Stimulated activated memory B cell treated with anti-CD40 and anti-IgM and Interleukin-4, amounts not matched to agents 10 μg/mL and 1 μg/mL and 100 μg/mL, for 72 hours (primary cell): ENCODE measurements around the gene ADARB1.

Experiments
- ATAC-seq: fragments of 150-1000 bp; cut with Tn5 transposase; 2 replicates; pipeline ENCODE4 v1.10.0; 2021
- H3K27ac Mint-ChIP-seq: one replicate; pipeline ENCODE4 v1.8.0; 2022; ENCODE audit warnings: mild to moderate bottlenecking, mixed read lengths
- H3K27me3 Mint-ChIP-seq: one replicate; pipeline ENCODE4 v1.8.0; 2022; ENCODE audit warnings: mixed read lengths
- H3K36me3 Mint-ChIP-seq: one replicate; pipeline ENCODE4 v1.8.0; 2022; ENCODE audit warnings: mixed read lengths
- H3K4me1 Mint-ChIP-seq: one replicate; pipeline ENCODE4 v1.8.0; 2022; ENCODE audit warnings: mixed read lengths
- H3K4me3 Mint-ChIP-seq: one replicate; pipeline ENCODE4 v1.8.0; 2022; ENCODE audit warnings: mild to moderate bottlenecking, moderate library complexity, mixed read lengths
- H3K9me3 Mint-ChIP-seq: one replicate; pipeline ENCODE4 v1.8.0; 2022; ENCODE audit warnings: mixed read lengths

Gene ADARB1

GRCh38 chr21:45213392-45213791 is 139.0 kb downstream of the ADARB1 start:
- peaks cover 44% of the 10 kb centered on the region for H3K36me3 Mint-ChIP-seq
- no peak overlapping the region for H3K27ac Mint-ChIP-seq
- H3K9me3 Mint-ChIP-seq, result peaks cover 13% of the 10 kb centered on the region
- H3K27me3 Mint-ChIP-seq, result no peaks in the 10 kb centered on the region
- no peak for ATAC-seq
- no peak overlapping the region for H3K4me3 Mint-ChIP-seq
- peaks cover 31% of the 10 kb centered on the region for H3K4me1 Mint-ChIP-seq

- peaks cover 15% of the 10 kb centered on the region for H3K9me3 Mint-ChIP-seq
- H3K27me3 Mint-ChIP-seq, result no peaks in the 10 kb centered on the region
- no peak for ATAC-seq
- no peak overlapping the region for H3K27ac Mint-ChIP-seq
- H3K4me1 Mint-ChIP-seq, result peaks cover 13% of the 10 kb centered on the region
- H3K36me3 Mint-ChIP-seq, result peaks cover 48% of the 10 kb centered on the region
- no peak overlapping the region for H3K4me3 Mint-ChIP-seq
Measured at GRCh38 chr21:45215213-45215612, 140.8 kb downstream of the ADARB1 start.

- Mint-ChIP-seq H3K27me3 (no peaks in the 10 kb centered on the region), H3K4me1 (peaks cover 7% of the 10 kb centered on the region), H3K4me3 (no peak overlapping the region), H3K27ac (no peak overlapping the region), H3K9me3 (peaks cover 15% of the 10 kb centered on the region), H3K36me3 (peaks cover 62% of the 10 kb centered on the region)
- no peak for ATAC-seq
Measured at GRCh38 chr21:45217010-45217409, 142.6 kb downstream of the ADARB1 start.

- peaks cover 15% of the 10 kb centered on the region for H3K9me3 Mint-ChIP-seq
- H3K27me3 Mint-ChIP-seq, result peaks cover 7% of the 10 kb centered on the region
- H3K36me3 Mint-ChIP-seq, result peaks cover 78% of the 10 kb centered on the region
- H3K4me1 Mint-ChIP-seq, result peaks cover 13% of the 10 kb centered on the region
- no peak for ATAC-seq
- no peak overlapping the region for H3K4me3 Mint-ChIP-seq
- no peak overlapping the region for H3K27ac Mint-ChIP-seq
Measured at GRCh38 chr21:45219517-45219916, 145.1 kb downstream of the ADARB1 start.

GRCh38 chr21:45220071-45220481 is 145.7 kb downstream of the ADARB1 start:
- no peak overlapping the region for H3K27ac Mint-ChIP-seq

GRCh38 chr21:45220714-45221490 is 146.5 kb downstream of the ADARB1 start:
- peaks cover 76% of the 10 kb centered on the region for H3K36me3 Mint-ChIP-seq
- H3K27me3 Mint-ChIP-seq, result peaks cover 8% of the 10 kb centered on the region
- peaks cover 14% of the 10 kb centered on the region for H3K4me1 Mint-ChIP-seq
- H3K9me3 Mint-ChIP-seq, result peaks cover 15% of the 10 kb centered on the region
- no peak for ATAC-seq
- no peak overlapping the region for H3K4me3 Mint-ChIP-seq
- H3K27ac Mint-ChIP-seq, result no peak overlapping the region

More at GRCh38 chr21:45220071-45220481, 145.7 kb downstream of the ADARB1 start:
- Mint-ChIP-seq H3K36me3 (peaks cover 78% of the 10 kb centered on the region), H3K4me1 (peaks cover 14% of the 10 kb centered on the region), H3K4me3 (no peak overlapping the region), H3K27me3 (peaks cover 8% of the 10 kb centered on the region), H3K9me3 (peaks cover 15% of the 10 kb centered on the region)
- ATAC-seq, result no peak

GRCh38 chr21:45222001-45222400 is 147.6 kb downstream of the ADARB1 start:
- H3K27me3 Mint-ChIP-seq, result peaks cover 8% of the 10 kb centered on the region
- peaks cover 14% of the 10 kb centered on the region for H3K9me3 Mint-ChIP-seq
- peaks cover 66% of the 10 kb centered on the region for H3K36me3 Mint-ChIP-seq
- peaks cover 21% of the 10 kb centered on the region for H3K4me1 Mint-ChIP-seq
- ATAC-seq, result no peak
- H3K27ac Mint-ChIP-seq, result no peak overlapping the region
- H3K4me3 Mint-ChIP-seq, result no peak overlapping the region

GRCh38 chr21:45223236-45224185 is 149.1 kb downstream of the ADARB1 start:
- ATAC-seq, result no peak
- Mint-ChIP-seq H3K4me1 (peaks cover 15% of the 10 kb centered on the region), H3K9me3 (peaks cover under 1% of the 10 kb centered on the region), H3K36me3 (peaks cover 51% of the 10 kb centered on the region), H3K27ac (peak overlapping the region; percentile 70), H3K4me3 (no peak overlapping the region), H3K27me3 (peaks cover 8% of the 10 kb centered on the region)

- Mint-ChIP-seq H3K4me3 (peak overlapping the region; percentile 73), H3K9me3 (no peaks in the 10 kb centered on the region), H3K4me1 (peaks cover 15% of the 10 kb centered on the region), H3K36me3 (peaks cover 42% of the 10 kb centered on the region), H3K27ac (peak overlapping the region; percentile 70), H3K27me3 (peaks cover 8% of the 10 kb centered on the region)
- ATAC-seq, result peak; percentile 66
Measured at GRCh38 chr21:45224189-45224938, 150.0 kb downstream of the ADARB1 start.

- Mint-ChIP-seq H3K27me3 (peaks cover 8% of the 10 kb centered on the region), H3K27ac (no peak overlapping the region), H3K4me1 (peaks cover 15% of the 10 kb centered on the region), H3K9me3 (no peaks in the 10 kb centered on the region), H3K4me3 (no peak overlapping the region), H3K36me3 (peaks cover 37% of the 10 kb centered on the region)
- no peak for ATAC-seq
Measured at GRCh38 chr21:45225041-45225740, 150.8 kb downstream of the ADARB1 start.

- Mint-ChIP-seq H3K36me3 (peaks cover 31% of the 10 kb centered on the region), H3K27me3 (peaks cover 8% of the 10 kb centered on the region), H3K4me3 (no peak overlapping the region), H3K27ac (no peak overlapping the region), H3K4me1 (peaks cover 15% of the 10 kb centered on the region), H3K9me3 (no peaks in the 10 kb centered on the region)
- no peak for ATAC-seq
Measured at GRCh38 chr21:45225741-45226327, 151.5 kb downstream of the ADARB1 start.

GRCh38 chr21:45226540-45227326 is 152.4 kb downstream of the ADARB1 start:
- H3K4me1 Mint-ChIP-seq, result peaks cover 15% of the 10 kb centered on the region
- H3K27me3 Mint-ChIP-seq, result peaks cover 11% of the 10 kb centered on the region
- no peak overlapping the region for H3K27ac Mint-ChIP-seq
- ATAC-seq, result peak; percentile 32
- no peak overlapping the region for H3K4me3 Mint-ChIP-seq
- H3K36me3 Mint-ChIP-seq, result peaks cover 24% of the 10 kb centered on the region
- H3K9me3 Mint-ChIP-seq, result no peaks in the 10 kb centered on the region

- peaks cover 14% of the 10 kb centered on the region for H3K36me3 Mint-ChIP-seq
- no peak overlapping the region for H3K4me3 Mint-ChIP-seq
- H3K9me3 Mint-ChIP-seq, result no peaks in the 10 kb centered on the region
- H3K27me3 Mint-ChIP-seq, result peaks cover 19% of the 10 kb centered on the region
- peaks cover 15% of the 10 kb centered on the region for H3K4me1 Mint-ChIP-seq
- H3K27ac Mint-ChIP-seq, result no peak overlapping the region
- ATAC-seq, result no peak
Measured at GRCh38 chr21:45227735-45228134, 153.4 kb downstream of the ADARB1 start.
